IMR-90 (cell line): ENCODE data around the gene KCNE2. TPM values are rescaled to one million over a fixed set of nuclear protein-coding genes. Genes with fewer than 3 reads are reported as not detected.

ENCODE experiments used
- ATAC-seq: fragments of 200-7000 bp; cut with Tn5 transposase; 2 replicates; pipeline ENCODE4 v1.9.1; 2020; ENCODE audit warnings: low read depth, mild to moderate bottlenecking, moderate library complexity
- BruUV-seq: library from RNA; stranded (reverse); fragments of 400-500 nt; replicated peaks from 2 replicates; lab custom pipeline; 2021; lab: Mats Ljungman, UMichigan
- CTCF ChIA-PET: fragments of 300-600 bp; formaldehyde crosslinking; extraction: SDS; loops from one replicate; lab custom pipeline; 2021; ENCODE audit warnings: antibody characterized with exemption; lab: Yijun Ruan, JAX
- POLR2A ChIA-PET: fragments of 300-600 bp; sonication (Branson Sonifier 250); formaldehyde crosslinking; loops from one replicate; lab custom pipeline; 2022; ENCODE audit warnings: antibody characterized with exemption; ENCODE audit not compliant: unreplicated experiment; lab: Charles Lee
- DNase-seq: peaks from one replicate; pipeline ENCODE4 v3.0.0; 2013
- H2AFZ ChIP-seq: replicated peaks from 2 replicates; pipeline ENCODE3; 2013; ENCODE audit warnings: low read length, mild to moderate bottlenecking; ENCODE audit not compliant: poor library complexity
- H2AK5ac ChIP-seq: 2 replicates; pipeline ENCODE4 v1.6.1; 2013; ENCODE audit warnings: low read depth, low read length, inconsistent platforms
- H2AK9ac ChIP-seq: replicated peaks from 2 replicates; pipeline ENCODE3; 2013; ENCODE audit warnings: mild to moderate bottlenecking, low read depth, low read length, moderate library complexity; ENCODE audit not compliant: poor library complexity
- H2BK120ac ChIP-seq: 2 replicates; pipeline ENCODE4 v1.6.1; 2013; ENCODE audit warnings: low read depth, low read length, inconsistent platforms
- H2BK15ac ChIP-seq: 3 replicates; pipeline ENCODE4 v1.6.1; 2013; ENCODE audit warnings: low read depth, low read length, inconsistent platforms
- H2BK20ac ChIP-seq: 2 replicates; pipeline ENCODE4 v1.6.1; 2013; ENCODE audit warnings: low read depth, mild to moderate bottlenecking, inconsistent platforms, low read length, moderate library complexity
- H2BK5ac ChIP-seq: 2 replicates; pipeline ENCODE4 v1.6.1; 2013; ENCODE audit warnings: mild to moderate bottlenecking, low read depth, low read length, inconsistent platforms; ENCODE audit not compliant: poor library complexity, severe bottlenecking
- H3K14ac ChIP-seq: replicated peaks from 2 replicates; pipeline ENCODE4 v1.6.1; 2013; ENCODE audit warnings: low read depth, low read length, inconsistent platforms
- H3K18ac ChIP-seq: 2 replicates; pipeline ENCODE4 v1.6.1; 2013; ENCODE audit warnings: low read depth, low read length, control low read depth
- H3K23ac ChIP-seq: 2 replicates; pipeline ENCODE4 v1.6.1; 2013; ENCODE audit warnings: low read depth, low read length, inconsistent platforms
- H3K27ac ChIP-seq: 2 replicates; pipeline ENCODE4 v1.5.1; 2013; ENCODE audit warnings: mild to moderate bottlenecking, control low read depth, low read length; ENCODE audit not compliant: insufficient read depth
- H3K27me3 ChIP-seq: 2 replicates; pipeline ENCODE4 v1.6.1; 2013; ENCODE audit warnings: low read length; ENCODE audit not compliant: control insufficient read depth, insufficient read depth
- H3K36me3 ChIP-seq: 2 replicates; pipeline ENCODE4 v1.6.1; 2013; ENCODE audit warnings: low read length, mixed read lengths; ENCODE audit not compliant: control insufficient read depth, insufficient read depth
- H3K4ac ChIP-seq: 2 replicates; pipeline ENCODE4 v1.6.1; 2013; ENCODE audit warnings: low read depth, low read length, inconsistent platforms
- H3K4me1 ChIP-seq: 2 replicates; pipeline ENCODE4 v1.6.1; 2013; ENCODE audit warnings: low read length, mixed read lengths; ENCODE audit not compliant: control insufficient read depth, insufficient read depth
- H3K4me2 ChIP-seq: 2 replicates; pipeline ENCODE4 v1.6.1; 2013; ENCODE audit warnings: low read depth, mild to moderate bottlenecking, control low read depth, low read length, moderate library complexity
- H3K4me3 ChIP-seq: 2 replicates; pipeline ENCODE4 v1.5.1; 2013; ENCODE audit warnings: low read depth, mild to moderate bottlenecking, control low read depth, low read length, moderate library complexity; ENCODE audit not compliant: insufficient read depth
- H3K56ac ChIP-seq: 2 replicates; pipeline ENCODE4 v1.6.1; 2013; ENCODE audit warnings: low read length, inconsistent platforms; ENCODE audit not compliant: insufficient read depth; ENCODE audit errors: extremely low read depth
- H3K79me1 ChIP-seq, 2 experiments: 2 replicates each; pipeline ENCODE4 v1.6.1; 2013; ENCODE audit warnings: low read length in 2 of 2, inconsistent platforms in 1 of 2, low read depth in 1 of 2
- H3K9ac ChIP-seq: 2 replicates; pipeline ENCODE4 v1.6.1; 2013; ENCODE audit warnings: low read depth, low read length, control low read depth
- H3K9me1 ChIP-seq: 2 replicates; pipeline ENCODE4 v1.6.1; 2013; ENCODE audit warnings: low read length, inconsistent platforms; ENCODE audit not compliant: insufficient read depth
- H3K9me3 ChIP-seq: 2 replicates; pipeline ENCODE4 v1.6.1; 2013; ENCODE audit warnings: low read length; ENCODE audit not compliant: control insufficient read depth, insufficient read depth
- H4K20me1 ChIP-seq: 2 replicates; pipeline ENCODE4 v1.6.1; 2013; ENCODE audit warnings: low read length, inconsistent platforms; ENCODE audit not compliant: insufficient read depth
- H4K5ac ChIP-seq: 2 replicates; pipeline ENCODE4 v1.6.1; 2013; ENCODE audit warnings: mild to moderate bottlenecking, low read depth, low read length, control low read depth
- H4K8ac ChIP-seq, 2 experiments: 2 replicates each; pipeline ENCODE4 v1.6.1; 2013; ENCODE audit warnings: low read depth in 2 of 2, low read length in 2 of 2, control low read depth in 1 of 2, inconsistent platforms in 1 of 2
- H4K91ac ChIP-seq: 2 replicates; pipeline ENCODE4 v1.6.1; 2013; ENCODE audit warnings: low read depth, low read length, inconsistent platforms; ENCODE audit not compliant: insufficient read depth
- BHLHE40 ChIP-seq: fragments of 150-350 bp; IDR thresholded peaks from 2 replicates; pipeline ENCODE4 v1.6.1; 2016; ENCODE audit warnings: mild to moderate bottlenecking, low read depth, low read length
- MXI1 ChIP-seq: IDR thresholded peaks from 2 replicates; pipeline ENCODE4 v1.6.1; 2012; ENCODE audit warnings: low read depth, mild to moderate bottlenecking, low read length, moderate library complexity, borderline replicate concordance
- NFE2L2 ChIP-seq: fragments of 150-350 bp; IDR thresholded peaks from 2 replicates; pipeline ENCODE4 v1.6.1; 2016; ENCODE audit warnings: low read depth, mild to moderate bottlenecking, low read length
- WGBS, 2 experiments: methylation state at CpG; one replicate each; pipeline versions ENCODE4 v1.1.5 to v1.1.7; 2013; ENCODE audit warnings: missing lambda C conversion rate in 2 of 2; ENCODE audit not compliant: insufficient read length in 1 of 2; ENCODE audit errors: extremely low coverage in 2 of 2; 5-methylcytosine and 5-hydroxymethylcytosine counted together
- dilution Hi-C: fragments of 300-500 bp; cut with HindIII; formaldehyde crosslinking; loops from one replicate; pipeline ENCODE4 v1.14.3; 2018; ENCODE audit warnings: low sequenced_read_pairs; ENCODE audit not compliant: unreplicated experiment
- in situ Hi-C: fragments of 300-500 bp; cut with MboI; formaldehyde crosslinking; loops from 3 replicates; pipeline ENCODE4 v1.14.3; 2019; ENCODE audit warnings: low sequenced_read_pairs, inconsistent platforms, mixed read lengths
- intact Hi-C: fragments of 100-400 bp; cut with micrococcal nuclease; formaldehyde crosslinking; loops from 2 replicates; pipeline ENCODE4 v1.10.0; 2022
- polyA plus RNA-seq, 3 experiments: library from polyadenylated mRNA; depleted of rRNA; stranded (reverse); fragments of >200 nt; gene quantifications; 2 replicates each; pipeline ENCODE4 v1.2.3, GENCODE V29; 2012; ENCODE audit warnings: low replicate concordance in 1 of 3
- total RNA-seq: library from RNA; depleted of rRNA; stranded (reverse); fragments of >200 nt; gene quantifications from 2 replicates; pipeline ENCODE4 v1.2.3, GENCODE V29; 2012

KCNE2 gene
- total and polyA plus RNA-seq, 2 of the 4 experiments (the other 2 are of a cell fraction): not detected

DNA sequence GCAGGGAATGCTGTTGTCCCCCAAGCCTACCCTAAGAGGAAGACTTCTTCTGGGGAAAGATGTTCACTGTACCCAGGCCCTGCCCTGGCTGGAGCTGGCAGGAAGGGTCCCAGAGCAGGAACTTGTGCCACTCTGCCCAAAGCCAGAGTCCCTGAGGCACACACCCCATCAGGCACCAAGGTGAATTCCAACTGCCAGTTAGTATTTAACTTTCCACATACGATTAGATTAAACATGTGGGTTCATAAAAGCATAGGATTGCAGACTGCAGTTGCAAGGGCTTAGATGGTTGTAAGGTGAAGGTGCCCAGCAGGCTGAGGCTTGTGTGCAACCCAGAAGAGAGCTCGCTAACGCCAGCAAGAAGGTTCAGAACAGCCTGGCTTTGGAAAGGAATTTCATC, at the start of gene KCNE2 (continued):
- no peak for TF ChIP-seq NFE2L2

DNA sequence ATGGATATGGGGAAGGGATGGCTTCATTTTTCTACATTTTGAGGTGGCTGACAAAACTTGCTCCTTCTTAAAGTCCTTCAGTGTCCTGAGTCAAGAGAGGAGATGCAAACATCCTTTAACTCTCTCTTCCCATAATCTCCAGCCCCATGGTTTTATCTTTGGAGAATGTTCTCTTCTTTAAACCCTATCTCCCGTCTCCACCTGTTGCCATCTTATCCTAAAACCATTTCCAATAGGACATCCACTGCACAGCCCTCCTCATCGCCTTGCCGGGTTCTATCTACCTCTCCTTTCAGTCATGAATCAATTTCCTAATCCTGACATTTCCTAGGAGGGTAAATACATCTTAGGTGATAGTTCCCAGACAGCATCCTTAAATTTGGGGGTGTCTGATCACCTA, 44.2 kb upstream of the KCNE2 start:
- no peak overlapping the region for H4K8ac ChIP-seq
- H4K20me1 ChIP-seq: no peaks in the 10 kb centered on the region
- no peak overlapping the region for H2BK20ac ChIP-seq
- ATAC-seq: no peak
- dilution Hi-C loops: no loop called here
- WGBS, 2 experiments: no CpG with 5 or more reads among the region's 3 CpGs
- no peaks in the 10 kb centered on the region for H3K9me1 ChIP-seq
- H2BK5ac ChIP-seq: no peak overlapping the region
- no peak overlapping the region for H3K14ac ChIP-seq
- H3K4ac ChIP-seq: no peak overlapping the region
- H2BK15ac ChIP-seq: no peak overlapping the region
- H3K56ac ChIP-seq: no peak overlapping the region
- peaks cover 42% of the 10 kb centered on the region for H3K27me3 ChIP-seq
- no peak overlapping the region for H2AK5ac ChIP-seq
- no peak overlapping the region for H3K23ac ChIP-seq
- no peaks in the 10 kb centered on the region for H3K36me3 ChIP-seq
- no peaks in the 10 kb centered on the region for H3K79me1 ChIP-seq
- no peak overlapping the region for H4K5ac ChIP-seq
- H3K4me1 ChIP-seq: no peaks in the 10 kb centered on the region
- no peak overlapping the region for H2BK120ac ChIP-seq
- H4K91ac ChIP-seq: no peak overlapping the region
- no peak overlapping the region for H3K27ac ChIP-seq
- H3K9ac ChIP-seq: no peak overlapping the region
- TF ChIP-seq BHLHE40 (no peak), MXI1 (no peak)
- ChIA-PET CTCF (no interaction called here), POLR2A (no interaction called here)
- no peak overlapping the region for H2AK9ac ChIP-seq
- no peak overlapping the region for H3K18ac ChIP-seq
- peaks cover 4% of the 10 kb centered on the region; the same call in 1 of the 2 replicates for H3K9me3 ChIP-seq
- no peak overlapping the region for H2AFZ ChIP-seq
- BruUV-seq: no TSS peak
- no peak overlapping the region for H3K4me3 ChIP-seq
- intact Hi-C loops: no loop called here
- no peak overlapping the region for H3K4me2 ChIP-seq
- in situ Hi-C loops: no loop called here
- DNase-seq: no peak
